Spleen (tissue), 7 donors: ENCODE measurements around the gene TPK1.

Experiments used
- POLR2A ChIP-seq, 3 donors: fragments of 450-650 bp; IDR thresholded peaks; one replicate each; pipeline ENCODE4 v1.5.1; 2017; ENCODE audit warnings: antibody characterized with exemption in 3 of 3, mild to moderate bottlenecking in 1 of 3
- POLR2AphosphoS5 ChIP-seq, 3 donors: sonication (generic); formaldehyde crosslinking; IDR thresholded peaks; one replicate each; pipeline ENCODE4 v1.5.1; 2017; ENCODE audit warnings: antibody characterized with exemption in 3 of 3
- TF ChIP-seq, protein P1 (sequence below), 11 experiments: fragments of 200-600 bp in 7 of 11; fragments of 450-650 bp in 4 of 11; sonication (generic) in 4 of 11; IDR thresholded peaks in 8 of 11; conservative IDR thresholded peaks in 3 of 11; 1 replicate in 7 of 11; 2 replicates in 4 of 11; pipeline versions ENCODE4 v1.4.0 to v1.8.0; 2016 to 2021; ENCODE audit warnings: antibody characterized with exemption in 11 of 11, inconsistent platforms in 4 of 11, mild to moderate bottlenecking in 1 of 11
- donor health status: DM: no; HTN: no; CAD: no; lungs with moderate emphysema.
- donor health status: DM: no; HTN: no; CAD: no.
- donor health status: DM: no; HTN: no; CAD: no.

DNA sequence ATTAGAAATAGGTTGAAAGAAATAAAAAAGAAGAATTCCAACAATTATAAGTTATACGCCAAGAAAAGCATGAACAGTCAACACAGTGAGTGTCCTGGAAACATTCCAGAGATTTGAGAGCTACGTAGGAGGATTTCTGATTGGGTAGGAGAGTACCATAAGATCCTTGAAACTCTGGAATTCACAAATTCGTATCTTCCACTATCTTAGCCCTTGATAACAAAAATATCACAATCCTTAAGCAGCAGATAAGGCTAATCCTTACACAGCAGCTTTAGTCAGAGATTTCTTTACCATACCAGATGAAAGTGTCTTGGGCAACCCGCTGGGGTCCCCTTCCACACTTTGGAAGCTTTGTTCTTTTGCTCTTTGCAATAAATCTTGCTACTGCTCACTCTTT lies 8.2 kb downstream of the TPK1 start:
- TF ChIP-seq POLR2A (IDR thresholded peaks at IDR 0.05), result no peak
- TF ChIP-seq, protein P1, sequence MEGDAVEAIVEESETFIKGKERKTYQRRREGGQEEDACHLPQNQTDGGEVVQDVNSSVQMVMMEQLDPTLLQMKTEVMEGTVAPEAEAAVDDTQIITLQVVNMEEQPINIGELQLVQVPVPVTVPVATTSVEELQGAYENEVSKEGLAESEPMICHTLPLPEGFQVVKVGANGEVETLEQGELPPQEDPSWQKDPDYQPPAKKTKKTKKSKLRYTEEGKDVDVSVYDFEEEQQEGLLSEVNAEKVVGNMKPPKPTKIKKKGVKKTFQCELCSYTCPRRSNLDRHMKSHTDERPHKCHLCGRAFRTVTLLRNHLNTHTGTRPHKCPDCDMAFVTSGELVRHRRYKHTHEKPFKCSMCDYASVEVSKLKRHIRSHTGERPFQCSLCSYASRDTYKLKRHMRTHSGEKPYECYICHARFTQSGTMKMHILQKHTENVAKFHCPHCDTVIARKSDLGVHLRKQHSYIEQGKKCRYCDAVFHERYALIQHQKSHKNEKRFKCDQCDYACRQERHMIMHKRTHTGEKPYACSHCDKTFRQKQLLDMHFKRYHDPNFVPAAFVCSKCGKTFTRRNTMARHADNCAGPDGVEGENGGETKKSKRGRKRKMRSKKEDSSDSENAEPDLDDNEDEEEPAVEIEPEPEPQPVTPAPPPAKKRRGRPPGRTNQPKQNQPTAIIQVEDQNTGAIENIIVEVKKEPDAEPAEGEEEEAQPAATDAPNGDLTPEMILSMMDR (IDR thresholded peaks at IDR 0.05 in 8 of 11, conservative IDR thresholded peaks at IDR 0.05 in 3 of 11), result no peak
- no peak for TF ChIP-seq POLR2AphosphoS5 (IDR thresholded peaks at IDR 0.05)
